GM19468 (cell line): ENCODE data around the gene ADK.
"Not testable (repeated sequence)": the region's sequence is repeated elsewhere in the genome, so short reads cannot be mapped to it uniquely, and the experiment has no call there.

ENCODE experiments used
- ATAC-seq: cut with Tn5 transposase; IDR thresholded peaks from one replicate; pipeline ENCODE4 v1.9.1; 2021; ENCODE audit warnings: mild to moderate bottlenecking, moderate library complexity, moderate number of reproducible peaks; ENCODE audit not compliant: unreplicated experiment; ENCODE audit errors: extremely low read depth

Gene ADK

GRCh38 chr10:74453169-74453568, 302.1 kb downstream of the ADK start:
- ATAC-seq, result no peak

DNA sequence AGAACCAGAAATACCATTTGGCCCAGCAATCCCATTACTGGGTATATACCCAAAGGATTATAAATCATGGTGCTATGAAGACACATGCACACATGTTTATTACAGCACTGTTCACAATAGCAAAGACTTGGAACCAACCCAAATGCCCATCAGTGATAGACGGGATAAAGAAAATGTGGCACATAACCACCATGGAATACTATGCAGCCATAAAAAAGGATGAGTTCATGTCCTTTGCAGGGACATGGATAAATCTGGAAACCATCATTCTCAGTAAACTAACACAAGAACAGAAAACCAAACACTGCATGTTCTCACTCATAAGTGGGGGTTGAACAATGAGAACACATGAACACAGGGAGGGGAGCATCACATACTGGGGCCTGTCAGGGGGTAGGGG, 306.5 kb downstream of the ADK start:
- not testable (repeated sequence) for ATAC-seq

- no peak for ATAC-seq
These were observed 309.8 kb downstream of the ADK start for GRCh38 chr10:74460812-74461211.

- ATAC-seq, result no peak
These were observed 323.1 kb downstream of the ADK start for GRCh38 chr10:74474022-74474713.

- ATAC-seq, result not testable (repeated sequence)
These were observed 325.2 kb downstream of the ADK start for GRCh38 chr10:74476162-74476706.

GRCh38 chr10:74480778-74481177, 329.8 kb downstream of the ADK start:
- no peak for ATAC-seq

DNA sequence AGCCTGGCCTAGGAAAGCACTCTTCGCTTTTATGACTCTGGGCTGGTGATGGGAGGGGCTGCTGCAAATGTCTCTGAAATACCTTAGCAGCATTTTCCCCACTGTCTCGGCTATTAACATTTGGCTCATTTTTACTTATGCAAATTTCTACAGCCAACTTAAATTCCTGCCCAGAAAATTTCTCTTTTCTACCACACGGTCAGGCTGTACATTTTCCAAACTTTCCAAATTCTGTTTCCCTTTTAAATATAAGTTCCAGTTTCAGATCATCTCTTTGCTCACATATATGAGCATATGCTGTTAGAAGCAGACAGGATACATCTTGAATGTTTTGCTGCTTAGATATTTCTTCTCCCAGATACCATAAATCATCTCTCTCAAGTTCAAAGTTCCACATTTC, 332.3 kb downstream of the ADK start:
- ATAC-seq, result no peak

GRCh38 chr10:74485283-74485682, 334.3 kb downstream of the ADK start:
- no peak for ATAC-seq

GRCh38 chr10:74486659-74487058, 335.6 kb downstream of the ADK start:
- ATAC-seq, result no peak

GRCh38 chr10:74488907-74489306, 337.9 kb downstream of the ADK start:
- ATAC-seq, result no peak

DNA sequence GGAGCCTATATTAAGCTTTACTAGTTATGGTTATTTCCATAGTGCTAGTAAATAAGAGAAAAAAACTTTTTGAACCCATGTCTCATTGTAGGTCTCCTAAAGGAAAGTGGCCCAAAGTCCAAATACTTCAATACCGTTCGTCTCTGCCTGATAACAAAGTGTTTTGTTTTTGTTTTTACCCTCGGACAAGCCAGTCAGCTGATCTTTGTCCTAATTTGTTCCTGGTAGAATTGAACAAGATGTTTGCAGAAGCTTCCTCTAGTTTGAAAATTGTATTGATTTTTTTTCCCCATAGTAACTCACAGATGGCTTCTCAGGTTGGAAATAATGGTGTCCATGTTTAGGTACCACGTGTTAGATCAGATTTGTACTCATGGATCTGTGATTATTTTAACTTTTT, 339.5 kb downstream of the ADK start:
- no peak for ATAC-seq

- ATAC-seq, result no peak
These were observed 340.0 kb downstream of the ADK start for GRCh38 chr10:74491014-74491413.

DNA sequence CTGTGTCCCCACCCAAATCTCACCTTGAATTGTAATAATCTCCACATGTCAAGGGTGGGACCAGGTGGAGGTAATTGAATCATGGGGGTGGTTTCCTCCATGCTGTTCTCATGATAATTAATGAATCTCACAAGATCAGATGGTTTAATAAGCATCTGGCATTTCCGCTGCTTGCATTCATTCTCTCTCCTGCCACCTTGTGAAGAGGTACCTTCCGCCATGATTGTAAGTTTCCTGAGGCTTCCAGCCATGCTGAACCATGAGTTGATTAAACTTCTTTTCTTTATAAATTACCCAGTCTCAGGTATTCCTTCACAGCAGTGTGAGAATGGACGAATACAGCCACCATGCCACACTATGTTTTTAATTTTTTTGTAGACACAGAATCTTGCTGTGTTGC, 345.3 kb downstream of the ADK start:
- not testable (repeated sequence) for ATAC-seq

DNA sequence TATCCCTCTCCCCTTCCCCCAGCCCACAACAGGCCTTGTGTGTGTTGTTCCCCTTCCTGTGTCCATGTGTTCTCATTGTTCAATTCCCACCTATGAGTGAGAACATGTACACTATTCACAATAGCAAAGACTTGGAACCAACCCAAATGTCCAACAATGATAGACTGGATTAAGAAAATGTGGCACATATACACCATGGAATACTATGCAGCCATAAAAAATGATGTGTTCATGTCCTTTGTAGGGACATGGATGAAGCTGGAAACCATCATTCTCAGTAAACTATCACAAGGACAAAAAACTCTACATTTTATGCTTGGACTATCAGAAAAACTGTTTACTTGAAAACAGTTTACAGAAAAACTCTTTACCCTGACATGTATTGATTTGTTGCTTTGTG, 347.6 kb downstream of the ADK start:
- not testable (repeated sequence) for ATAC-seq

GRCh38 chr10:74500026-74500704, 349.1 kb downstream of the ADK start:
- ATAC-seq, result no peak

DNA sequence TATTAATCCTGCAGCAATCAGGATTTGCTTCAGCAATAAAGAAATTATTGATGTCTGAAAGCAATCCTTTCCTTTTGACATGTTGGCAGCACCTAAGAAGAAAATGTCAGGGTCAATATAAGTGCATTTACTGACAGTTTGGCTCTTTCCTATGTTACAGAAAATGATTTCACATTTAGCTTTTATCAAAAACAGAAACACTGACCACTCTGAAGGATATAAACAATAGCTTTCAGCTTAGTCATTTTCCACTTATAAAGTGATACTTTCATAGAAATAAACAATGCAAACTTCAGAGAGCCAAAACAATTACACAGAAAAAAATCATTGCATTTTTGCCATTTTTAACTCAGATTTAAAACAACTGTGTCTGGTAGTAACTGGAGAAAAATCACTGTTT, 349.8 kb downstream of the ADK start:
- no peak for ATAC-seq

GRCh38 chr10:74502963-74503608, 352.1 kb downstream of the ADK start:
- ATAC-seq, result no peak

DNA sequence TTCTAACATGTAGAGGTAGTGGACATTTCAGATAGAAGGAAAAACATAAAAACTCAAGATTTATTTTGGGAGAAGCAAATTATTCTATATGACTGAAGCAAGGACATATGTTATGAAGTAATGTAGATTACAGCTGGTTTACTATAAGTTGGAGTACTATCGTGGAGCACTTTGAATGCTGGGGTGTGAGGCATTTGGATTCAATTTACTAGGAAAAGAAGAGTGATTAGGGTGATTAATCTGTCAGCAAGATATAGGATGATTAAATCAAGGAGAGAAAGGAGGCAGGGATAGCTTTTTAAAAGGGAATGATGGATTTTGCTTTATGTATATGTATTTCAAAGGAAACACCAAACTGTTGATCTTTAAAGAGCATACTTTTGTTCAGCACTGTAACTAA, 356.9 kb downstream of the ADK start:
- no peak for ATAC-seq

GRCh38 chr10:74510594-74510993, 359.6 kb downstream of the ADK start:
- no peak for ATAC-seq

DNA sequence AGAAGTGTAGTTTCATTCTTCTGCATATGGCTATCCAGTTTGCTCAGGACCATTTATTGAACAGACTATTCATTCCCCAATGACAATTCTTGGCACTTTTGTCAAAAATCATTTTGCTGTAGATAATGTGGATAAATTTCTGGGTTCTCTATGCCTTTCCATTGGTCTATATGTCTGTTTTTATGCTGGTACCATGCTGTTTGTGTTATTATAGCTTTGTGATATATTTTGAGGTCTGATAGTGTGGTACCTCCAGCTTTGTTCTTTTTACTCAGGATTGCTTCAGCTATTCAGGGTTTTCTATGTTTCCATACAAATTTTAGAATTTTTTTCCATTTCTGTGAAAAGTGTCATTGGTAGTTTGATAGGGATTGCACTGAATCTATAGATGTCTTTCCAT, 360.0 kb downstream of the ADK start:
- ATAC-seq, result no peak

GRCh38 chr10:74514322-74514721, 363.3 kb downstream of the ADK start:
- no peak for ATAC-seq
